Myometrial cell (primary cell): ENCODE data around the gene CNKSR1. TPM values are rescaled to one million over a fixed set of nuclear protein-coding genes. Genes with fewer than 3 reads are reported as not detected.

Experiments used
- total RNA-seq: library from RNA; depleted of rRNA; stranded (reverse); fragments of >200 nt; gene quantifications from 2 replicates; pipeline ENCODE4 v1.2.3, GENCODE V29; 2015

The CNKSR1 gene
- total RNA-seq: not detected in 2 replicates

GRCh38 chr1:26177182-26177684, at the start of gene CNKSR1:
CNKSR1 (plus strand) TSS chr1:26177491; CDS start chr1:26177548, 57 bp downstream.

GRCh38 chr1:26158908-26159742, 18.2 kb upstream of the CNKSR1 start, which contains the start of gene FAM110D:
FAM110D (plus strand) TSS chr1:26159079; CDS start chr1:26161292, 2,213 bp downstream.

GRCh38 chr1:26168410-26169197, 8.7 kb upstream of the CNKSR1 start, which contains the start of gene C1orf232:
C1orf232 (minus strand) TSS chr1:26168963; CDS start chr1:26168499, 464 bp downstream.

GRCh38 chr1:26169669-26170471, 7.4 kb upstream of the CNKSR1 start, which contains the start of gene ZNF593:
ZNF593 (plus strand) TSS chr1:26169908; CDS start chr1:26169984, 76 bp downstream.

GRCh38 chr1:26171084-26172072, 5.9 kb upstream of the CNKSR1 start, which contains the start of gene ZNF593OS:
ZNF593OS (minus strand) TSS chr1:26171832; CDS start chr1:26171661, 171 bp downstream.

GRCh38 chr1:26190373-26190987, 13.2 kb downstream of the CNKSR1 start, which contains the start of gene CATSPER4:
CATSPER4 (plus strand) TSS chr1:26190602; CDS start chr1:26190628, 26 bp downstream.

GRCh38 chr1:26233903-26234643, 56.8 kb downstream of the CNKSR1 start, which contains the start of gene CEP85:
CEP85 (plus strand) TSS chr1:26234200; CDS start chr1:26239784, 5,584 bp downstream.

Other genes starting within 250 kb of the CNKSR1 start
- gene PAFAH2, start 179.4 kb upstream of the CNKSR1 start, total RNA-seq: 11.9 and 15.3 TPM in 2 replicates
- 4.3 and 26.5 TPM in 2 replicates for gene EXTL1, start 155.7 kb upstream of the CNKSR1 start, total RNA-seq
- not detected in 2 replicates for gene SLC30A2, start 131.4 kb upstream of the CNKSR1 start, total RNA-seq
- not detected in 2 replicates for gene TRIM63, start 109.9 kb upstream of the CNKSR1 start, total RNA-seq
- gene PDIK1L, start 65.7 kb upstream of the CNKSR1 start, total RNA-seq: 2.6 and 3.2 TPM in 2 replicates
- not detected in 2 replicates for gene FAM110D, start 18.4 kb upstream of the CNKSR1 start, total RNA-seq
- not detected in 2 replicates for gene C1orf232, start 8.5 kb upstream of the CNKSR1 start, total RNA-seq
- gene ZNF593, start 7.6 kb upstream of the CNKSR1 start, total RNA-seq: 26.4 and 32.3 TPM in 2 replicates
- gene ZNF593OS, start 5.7 kb upstream of the CNKSR1 start, total RNA-seq: 0.29 TPM in 1 of 2 replicates, not detected in the other
- not detected in 2 replicates for gene CATSPER4, start 13.1 kb downstream of the CNKSR1 start, total RNA-seq
- gene CEP85, start 56.7 kb downstream of the CNKSR1 start, total RNA-seq: 8.7 and 8.9 TPM in 2 replicates
- 206 and 215 TPM in 2 replicates for gene SH3BGRL3, start 102.6 kb downstream of the CNKSR1 start, total RNA-seq
- 3.5 and 7.8 TPM in 2 replicates for gene UBXN11, start 129.1 kb downstream of the CNKSR1 start, total RNA-seq
- 0.71 TPM in 1 of 2 replicates, not detected in the other for gene CD52, start 140.5 kb downstream of the CNKSR1 start, total RNA-seq
- gene CRYBG2, start 176.6 kb downstream of the CNKSR1 start, total RNA-seq: not detected in 2 replicates
- not detected in 2 replicates for gene ZNF683, start 195.3 kb downstream of the CNKSR1 start, total RNA-seq
- not detected in 2 replicates for gene LIN28A, start 233.3 kb downstream of the CNKSR1 start, total RNA-seq